ENCODE data around the gene PEX14. TPM values are rescaled to one million over a fixed set of nuclear protein-coding genes. Genes with fewer than 3 reads are reported as not detected.
"Not testable (repeated sequence)": the region's sequence is repeated elsewhere in the genome, so short reads cannot be mapped to it uniquely, and the experiment has no call there.

Gene PEX14
- total and polyA plus RNA-seq, 8 donors = 8.2 to 26.3 (median 12.6) TPM

- 45 to 67% (median 51%) methylated on average over 14 of the region's 14 CpGs for WGBS, 5 donors
- H3K27me3 ChIP-seq = no peaks in the 10 kb centered on the region
- TF ChIP-seq POLR2A (IDR thresholded peaks at IDR 0.05) = no peak
- no peak for TF ChIP-seq EP300 (IDR thresholded peaks at IDR 0.05)
- TF ChIP-seq POLR2AphosphoS5 (IDR thresholded peaks at IDR 0.05) = peak in 1 of 3 donors; percentile 18
- TF ChIP-seq, protein P1, sequence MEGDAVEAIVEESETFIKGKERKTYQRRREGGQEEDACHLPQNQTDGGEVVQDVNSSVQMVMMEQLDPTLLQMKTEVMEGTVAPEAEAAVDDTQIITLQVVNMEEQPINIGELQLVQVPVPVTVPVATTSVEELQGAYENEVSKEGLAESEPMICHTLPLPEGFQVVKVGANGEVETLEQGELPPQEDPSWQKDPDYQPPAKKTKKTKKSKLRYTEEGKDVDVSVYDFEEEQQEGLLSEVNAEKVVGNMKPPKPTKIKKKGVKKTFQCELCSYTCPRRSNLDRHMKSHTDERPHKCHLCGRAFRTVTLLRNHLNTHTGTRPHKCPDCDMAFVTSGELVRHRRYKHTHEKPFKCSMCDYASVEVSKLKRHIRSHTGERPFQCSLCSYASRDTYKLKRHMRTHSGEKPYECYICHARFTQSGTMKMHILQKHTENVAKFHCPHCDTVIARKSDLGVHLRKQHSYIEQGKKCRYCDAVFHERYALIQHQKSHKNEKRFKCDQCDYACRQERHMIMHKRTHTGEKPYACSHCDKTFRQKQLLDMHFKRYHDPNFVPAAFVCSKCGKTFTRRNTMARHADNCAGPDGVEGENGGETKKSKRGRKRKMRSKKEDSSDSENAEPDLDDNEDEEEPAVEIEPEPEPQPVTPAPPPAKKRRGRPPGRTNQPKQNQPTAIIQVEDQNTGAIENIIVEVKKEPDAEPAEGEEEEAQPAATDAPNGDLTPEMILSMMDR (IDR thresholded peaks at IDR 0.05) = no peak
- peaks cover 15 to 25% (median 19%) of the 10 kb centered on the region in 4 donors for H3K4me1 ChIP-seq
- no peak overlapping the region for H3K4me3 ChIP-seq
- DNase-seq = peak; percentile 66 to 76
- no peaks in the 10 kb centered on the region for H3K9me3 ChIP-seq
- intact Hi-C loops (cut with DNase I; ENCODE audit: low total_unique reads) = loop anchor here (10.0 kb wide), 1 partner anchor 61 kb away; the partner anchor contains the start of gene CENPS
- peak overlapping the region; percentile 59 to 90 (median 78) for H3K27ac ChIP-seq
- H3K36me3 ChIP-seq = peaks cover 0 to 14% (median 9%) of the 10 kb centered on the region in 4 donors
Measured at GRCh38 chr1:10495952-10496351, 21.2 kb downstream of the PEX14 start.

GRCh38 chr1:10497109-10497508 is 22.4 kb downstream of the PEX14 start:
- Histone ChIP-seq H3K9me3 (no peaks in the 10 kb centered on the region), H3K36me3 (peaks cover 0 to 14% (median 9%) of the 10 kb centered on the region in 4 donors), H3K27me3 (no peaks in the 10 kb centered on the region), H3K4me1 (peaks cover 16 to 25% (median 19%) of the 10 kb centered on the region in 4 donors), H3K4me3 (no peak overlapping the region), H3K27ac (no peak overlapping the region)
- TF ChIP-seq POLR2A (IDR thresholded peaks at IDR 0.05) (no peak), EP300 (IDR thresholded peaks at IDR 0.05) (no peak)
- WGBS, 5 donors = 90 to 93% (median 92%) methylated on average over 7 of the region's 7 CpGs
- no peak for DNase-seq
- intact Hi-C loops (cut with DNase I; ENCODE audit: low total_unique reads) = loop anchor here (10.0 kb wide), 1 partner anchor 62 kb away; the partner anchor contains the start of gene CENPS

DNA sequence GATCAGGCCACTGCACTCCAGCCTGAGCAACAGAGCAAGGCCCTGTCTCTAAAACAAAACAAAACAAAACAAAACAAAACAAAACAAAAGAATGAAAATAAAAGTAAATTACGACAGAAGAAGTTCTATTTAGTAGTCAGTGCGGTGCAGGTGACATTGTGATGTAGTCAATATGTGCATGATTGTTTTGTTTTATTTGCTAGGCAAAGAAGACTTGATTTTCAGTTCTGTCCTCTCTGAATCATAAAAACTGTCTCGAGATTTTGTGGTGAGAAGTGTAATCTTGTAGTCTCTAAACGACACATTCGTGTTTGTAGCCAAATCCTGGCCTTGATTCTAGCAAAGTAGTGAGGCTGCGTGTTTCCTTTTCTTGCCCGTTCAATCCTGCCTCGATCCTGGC is 23.5 kb downstream of the PEX14 start:
- no peak overlapping the region for H3K27ac ChIP-seq

DNA sequence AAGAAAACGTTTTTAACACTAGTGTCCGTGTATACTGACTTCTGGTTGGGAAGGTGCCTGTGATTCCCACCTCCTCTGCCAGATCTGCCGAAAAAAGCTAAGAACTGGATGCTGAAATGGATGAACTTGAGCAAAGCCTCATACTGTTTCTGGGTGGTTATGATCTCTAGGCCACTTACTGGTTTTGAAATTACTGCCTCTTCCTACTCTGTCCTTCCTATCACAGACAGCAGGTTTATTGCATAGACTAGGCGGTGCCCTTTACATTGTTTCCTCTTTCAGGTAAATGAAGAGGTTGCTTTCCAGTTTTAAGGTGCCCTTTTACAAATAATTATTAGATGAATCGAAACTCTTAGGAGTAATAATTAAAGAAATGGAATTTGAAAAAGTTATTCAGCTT is 27.5 kb downstream of the PEX14 start:
- TF ChIP-seq POLR2A (IDR thresholded peaks at IDR 0.05) = no peak
- no peak for TF ChIP-seq POLR2AphosphoS5 (IDR thresholded peaks at IDR 0.05)
- TF ChIP-seq, protein P1 (IDR thresholded peaks at IDR 0.05) = no peak
- TF ChIP-seq EP300 (IDR thresholded peaks at IDR 0.05) = no peak
- no peak overlapping the region for H3K27ac ChIP-seq
- no peak overlapping the region for H3K4me3 ChIP-seq
- DNase-seq = no peak
- intact Hi-C loops (cut with DNase I; ENCODE audit: low total_unique reads) = no loop called here
- no peaks in the 10 kb centered on the region for H3K9me3 ChIP-seq
- H3K4me1 ChIP-seq = peaks cover 0 to 12% (median 6%) of the 10 kb centered on the region in 4 donors
- no peaks in the 10 kb centered on the region for H3K27me3 ChIP-seq
- peaks cover 0 to 3% (median 2%) of the 10 kb centered on the region in 4 donors for H3K36me3 ChIP-seq
- 53 to 74% (median 69%) methylated on average over 5 of the region's 5 CpGs for WGBS, 5 donors

More for the DNA sequence above, 23.5 kb downstream of the PEX14 start:
- DNase-seq = no peak
- Histone ChIP-seq H3K4me3 (no peak overlapping the region), H3K9me3 (no peaks in the 10 kb centered on the region), H3K4me1 (peaks cover 19 to 34% (median 23%) of the 10 kb centered on the region in 4 donors), H3K27me3 (no peaks in the 10 kb centered on the region), H3K36me3 (peaks cover 0 to 14% (median 9%) of the 10 kb centered on the region in 4 donors)
- intact Hi-C loops (cut with DNase I; ENCODE audit: low total_unique reads) = loop anchor here (10.0 kb wide), 1 partner anchor 63 kb away; the partner anchor contains the start of gene CENPS
- TF ChIP-seq POLR2A (IDR thresholded peaks at IDR 0.05) (no peak), POLR2AphosphoS5 (IDR thresholded peaks at IDR 0.05) (no peak), EP300 (IDR thresholded peaks at IDR 0.05) (no peak)
- TF ChIP-seq, protein P1 (IDR thresholded peaks at IDR 0.05) = no peak
- WGBS, 5 donors = 73 to 88% (median 78%) methylated on average over 8 of the region's 8 CpGs

GRCh38 chr1:10504249-10504648 is 29.5 kb downstream of the PEX14 start:
- Histone ChIP-seq H3K4me1 (peaks cover 0 to 32% (median 18%) of the 10 kb centered on the region in 4 donors), H3K36me3 (no peaks in the 10 kb centered on the region), H3K4me3 (no peak overlapping the region), H3K27ac (no peak overlapping the region), H3K27me3 (no peaks in the 10 kb centered on the region), H3K9me3 (no peaks in the 10 kb centered on the region)
- WGBS, 5 donors = 41 to 62% (median 55%) methylated on average over 5 of the region's 5 CpGs
- intact Hi-C loops (cut with DNase I; ENCODE audit: low total_unique reads) = no loop called here
- no peak for DNase-seq
- TF ChIP-seq, protein P1 (IDR thresholded peaks at IDR 0.05) = no peak
- TF ChIP-seq POLR2AphosphoS5 (IDR thresholded peaks at IDR 0.05) (no peak), POLR2A (IDR thresholded peaks at IDR 0.05) (no peak), EP300 (IDR thresholded peaks at IDR 0.05) (no peak)

GRCh38 chr1:10506046-10506676 is 31.4 kb downstream of the PEX14 start:
- intact Hi-C loops (cut with DNase I; ENCODE audit: low total_unique reads) = loop anchor here (5.0 kb wide), 1 partner anchor 361 kb away; no protein-coding TSS in a partner anchor
- WGBS, 5 donors = 91 to 96% (median 95%) methylated on average over 12 of the region's 12 CpGs
- DNase-seq = not testable (repeated sequence)

More at GRCh38 chr1:10506046-10506676, 31.4 kb downstream of the PEX14 start:
- not testable (repeated sequence) for H3K27ac ChIP-seq, H3K9me3 ChIP-seq, H3K4me3 ChIP-seq, H3K27me3 ChIP-seq, H3K36me3 ChIP-seq
- peaks cover 18 to 51% (median 34%) of the 10 kb centered on the region in 4 donors for H3K4me1 ChIP-seq
